SU-DHL-6 (cell line): ENCODE results near the gene TUBGCP6.

Source experiments
- H2AFZ ChIP-seq: fragments of 200-600 bp; sonication (generic); 2 replicates; pipeline ENCODE4 v1.6.1; 2014; ENCODE audit warnings: low read depth, mild to moderate bottlenecking, moderate library complexity, mixed read lengths, antibody characterized with exemption, low read length; ENCODE audit not compliant: severe bottlenecking
- H3F3A ChIP-seq: fragments of 200-600 bp; shearing (Covaris generic); 2 replicates; pipeline ENCODE4 v1.6.0; 2016; ENCODE audit warnings: antibody characterized with exemption, mild to moderate bottlenecking; ENCODE audit not compliant: insufficient read depth
- H3K27ac ChIP-seq: fragments of 200-600 bp; sonication (generic); 2 replicates; pipeline ENCODE4 v1.5.1; 2016; ENCODE audit warnings: low read depth, mild to moderate bottlenecking, low read length, moderate library complexity, mixed read lengths
- H3K27me3 ChIP-seq: fragments of 200-600 bp; sonication (generic), shearing (Covaris generic); 2 replicates; pipeline ENCODE4 v1.6.0; 2014; ENCODE audit warnings: mild to moderate bottlenecking, low read length
- H3K36me3 ChIP-seq: fragments of 200-600 bp; sonication (generic); 2 replicates; pipeline ENCODE4 v1.6.1; 2014; ENCODE audit warnings: mild to moderate bottlenecking, low read length, mixed read lengths
- H3K4me2 ChIP-seq: fragments of 300-600, 200-600 bp; shearing (Covaris generic), sonication (generic); 2 replicates; pipeline ENCODE4 v1.6.0; 2014; ENCODE audit warnings: low read length, low read depth, mild to moderate bottlenecking; ENCODE audit not compliant: poor library complexity, severe bottlenecking
- H3K4me3 ChIP-seq: fragments of 200-600 bp; sonication (generic); 2 replicates; pipeline ENCODE4 v1.5.1; 2014; ENCODE audit warnings: antibody characterized with exemption, low read length, mild to moderate bottlenecking, mixed read lengths; ENCODE audit not compliant: insufficient read depth, poor library complexity, severe bottlenecking
- H3K79me2 ChIP-seq: fragments of 200-600 bp; sonication (generic); 2 replicates; pipeline ENCODE4 v1.6.1; 2014; ENCODE audit warnings: mild to moderate bottlenecking, low read length, moderate library complexity; ENCODE audit not compliant: insufficient read depth
- H3K9ac ChIP-seq: fragments of 200-600 bp; sonication (generic); 2 replicates; pipeline ENCODE4 v1.7.0; 2014; ENCODE audit warnings: mild to moderate bottlenecking, low read length
- H3K9me2 ChIP-seq: fragments of 200-600 bp; sonication (generic); replicated peaks from 2 replicates; pipeline ENCODE4 v1.6.1; 2014; ENCODE audit warnings: low read length; ENCODE audit not compliant: insufficient read depth
- H3K9me3 ChIP-seq: fragments of 200-600 bp; sonication (generic); 2 replicates; pipeline ENCODE4 v1.6.1; 2014; ENCODE audit warnings: low read length, mixed read lengths; ENCODE audit not compliant: insufficient read depth
- H4K20me1 ChIP-seq: fragments of 200-600 bp; sonication (generic); 2 replicates; pipeline ENCODE4 v1.6.1; 2014; ENCODE audit warnings: low read depth, mild to moderate bottlenecking, antibody characterized with exemption, low read length, moderate library complexity, mixed read lengths
- CTCF ChIP-seq: fragments of 200-600 bp; sonication (generic); IDR thresholded peaks from one replicate; pipeline ENCODE4 v1.5.1; 2017; ENCODE audit warnings: antibody characterized with exemption, mild to moderate bottlenecking, low read length, moderate library complexity; ENCODE audit not compliant: insufficient read depth, poor library complexity, severe bottlenecking
- EZH2phosphoT487 ChIP-seq: fragments of 200-600 bp; sonication (generic), shearing (Covaris generic); conservative IDR thresholded peaks from 2 replicates; pipeline ENCODE4 v1.6.1; 2018; ENCODE audit warnings: mild to moderate bottlenecking, antibody characterized with exemption, low read length, moderate library complexity, mixed read lengths

TUBGCP6 gene

GRCh38 chr22:50244420-50245213 lies at the start of gene TUBGCP6:
TSS of gene TUBGCP6 (minus strand) at chr22:50245023. CDS start at chr22:50244459, 564 bp downstream.
- H3K9me2 ChIP-seq, result no peaks in the 10 kb centered on the region
- no peaks in the 10 kb centered on the region for H4K20me1 ChIP-seq
- peak within 1 kb of the TSS; percentile 87 for H3K27ac ChIP-seq
- peaks cover 35% of the 10 kb centered on the region for H3F3A ChIP-seq
- H3K9ac ChIP-seq, result peak within 1 kb of the TSS; percentile 83
- peaks cover 44% of the 10 kb centered on the region for H3K79me2 ChIP-seq
- TF ChIP-seq CTCF (no peak), EZH2phosphoT487 (no peak)
- no peaks in the 10 kb centered on the region for H3K36me3 ChIP-seq
- H3K9me3 ChIP-seq, result no peaks in the 10 kb centered on the region
- peak within 1 kb of the TSS; percentile 96 for H3K4me2 ChIP-seq
- no peaks in the 10 kb centered on the region for H3K27me3 ChIP-seq
- peak within 1 kb of the TSS; percentile 13 for H2AFZ ChIP-seq
- peak within 1 kb of the TSS; percentile 86 for H3K4me3 ChIP-seq

- Histone ChIP-seq H3K36me3 (no peaks in the 10 kb centered on the region), H3K9me2 (no peaks in the 10 kb centered on the region), H4K20me1 (no peaks in the 10 kb centered on the region), H3K79me2 (no peaks in the 10 kb centered on the region; the same call in 1 of the 2 replicates), H3K9me3 (no peaks in the 10 kb centered on the region), H3K4me2 (no peak overlapping the region), H3F3A (peaks cover 4% of the 10 kb centered on the region; the same call in 1 of the 2 replicates), H3K4me3 (no peak overlapping the region), H3K27me3 (no peaks in the 10 kb centered on the region), H3K9ac (no peak overlapping the region), H3K27ac (no peak overlapping the region), H2AFZ (no peak overlapping the region)
- TF ChIP-seq EZH2phosphoT487, result no peak
- no peak for TF ChIP-seq CTCF
These were observed 49.5 kb upstream of the TUBGCP6 start for GRCh38 chr22:50294319-50294656.

- H3K27ac ChIP-seq, result peak overlapping the region; percentile 35; the same call in 1 of the 2 replicates
- H3K4me2 ChIP-seq, result peak overlapping the region; percentile 3
- H3K9ac ChIP-seq, result peak overlapping the region; percentile 29; the same call in 1 of the 2 replicates
- H3K9me3 ChIP-seq, result no peaks in the 10 kb centered on the region
- H3K9me2 ChIP-seq, result no peaks in the 10 kb centered on the region
- TF ChIP-seq CTCF (no peak), EZH2phosphoT487 (no peak)
- no peaks in the 10 kb centered on the region for H4K20me1 ChIP-seq
- H3F3A ChIP-seq, result peaks cover 4% of the 10 kb centered on the region; the same call in 1 of the 2 replicates
- H3K27me3 ChIP-seq, result no peaks in the 10 kb centered on the region
- no peak overlapping the region for H2AFZ ChIP-seq
- H3K79me2 ChIP-seq, result no peaks in the 10 kb centered on the region; the same call in 1 of the 2 replicates
- no peaks in the 10 kb centered on the region for H3K36me3 ChIP-seq
- no peak overlapping the region for H3K4me3 ChIP-seq
These were observed 48.9 kb upstream of the TUBGCP6 start for GRCh38 chr22:50293441-50294318.
